ENCODE measurements around the gene LRRC1.

Gene LRRC1

DNA sequence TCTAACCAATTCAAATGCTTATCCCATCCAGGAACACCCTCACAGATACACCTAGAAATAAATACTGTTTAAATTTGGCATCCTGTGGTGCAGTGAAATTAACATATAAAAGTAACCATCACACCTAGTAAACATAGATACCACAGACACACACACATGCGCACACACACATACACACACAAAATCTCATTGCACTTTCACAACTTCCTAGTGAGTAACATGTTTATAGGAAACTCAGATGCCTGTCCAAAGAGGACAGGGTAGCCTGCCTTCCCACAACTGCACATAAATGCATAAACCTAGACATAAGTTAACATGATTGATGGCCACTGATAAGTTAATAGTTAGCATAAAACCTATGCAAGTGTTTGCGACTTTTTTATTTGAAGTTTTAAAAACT is 56.8 kb downstream of the LRRC1 start:
- H3K9ac ChIP-seq (ENCODE audit: low read depth, low read length) = no peak overlapping the region
- peaks cover 9% of the 10 kb centered on the region for H3K4me1 ChIP-seq (ENCODE audit: insufficient read depth, low read length)
- H3K4me2 ChIP-seq (ENCODE audit: insufficient read depth, low read length) = no peak overlapping the region
- H3K9me3 ChIP-seq (ENCODE audit: insufficient read depth, low read length, severe bottlenecking) = no peaks in the 10 kb centered on the region
- no peak overlapping the region for H2AFZ ChIP-seq (ENCODE audit: low read depth, low read length)
- TF ChIP-seq, protein P1, sequence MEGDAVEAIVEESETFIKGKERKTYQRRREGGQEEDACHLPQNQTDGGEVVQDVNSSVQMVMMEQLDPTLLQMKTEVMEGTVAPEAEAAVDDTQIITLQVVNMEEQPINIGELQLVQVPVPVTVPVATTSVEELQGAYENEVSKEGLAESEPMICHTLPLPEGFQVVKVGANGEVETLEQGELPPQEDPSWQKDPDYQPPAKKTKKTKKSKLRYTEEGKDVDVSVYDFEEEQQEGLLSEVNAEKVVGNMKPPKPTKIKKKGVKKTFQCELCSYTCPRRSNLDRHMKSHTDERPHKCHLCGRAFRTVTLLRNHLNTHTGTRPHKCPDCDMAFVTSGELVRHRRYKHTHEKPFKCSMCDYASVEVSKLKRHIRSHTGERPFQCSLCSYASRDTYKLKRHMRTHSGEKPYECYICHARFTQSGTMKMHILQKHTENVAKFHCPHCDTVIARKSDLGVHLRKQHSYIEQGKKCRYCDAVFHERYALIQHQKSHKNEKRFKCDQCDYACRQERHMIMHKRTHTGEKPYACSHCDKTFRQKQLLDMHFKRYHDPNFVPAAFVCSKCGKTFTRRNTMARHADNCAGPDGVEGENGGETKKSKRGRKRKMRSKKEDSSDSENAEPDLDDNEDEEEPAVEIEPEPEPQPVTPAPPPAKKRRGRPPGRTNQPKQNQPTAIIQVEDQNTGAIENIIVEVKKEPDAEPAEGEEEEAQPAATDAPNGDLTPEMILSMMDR (IDR thresholded peaks at IDR 0.05; ENCODE audit: borderline replicate concordance, extremely low read depth, low read length, poor library complexity, severe bottlenecking) = no peak
- TF ChIP-seq EZH2 (IDR thresholded peaks at IDR 0.05; ENCODE audit: borderline replicate concordance, low read depth, low read length, severe bottlenecking) = no peak
- H3K27me3 ChIP-seq (ENCODE audit: insufficient read depth, low read length, poor library complexity) = no peaks in the 10 kb centered on the region
- DNase-seq (no peak), ATAC-seq (ENCODE audit: insufficient read depth, low read depth) (no peak)
- peaks cover 88% of the 10 kb centered on the region for H3K79me2 ChIP-seq (ENCODE audit: insufficient read depth, low read length)
- H4K20me1 ChIP-seq (ENCODE audit: insufficient read depth, low read length) = peaks cover 3% of the 10 kb centered on the region; the same call in 1 of the 2 replicates
- peaks cover 15% of the 10 kb centered on the region for H3K36me3 ChIP-seq (ENCODE audit: insufficient read depth, low read length)
- H3K27ac ChIP-seq (ENCODE audit: low read length) = no peak overlapping the region
- H3K4me3 ChIP-seq (ENCODE audit: low read depth in 1 of 2, low read length in 2 of 2) = no peak overlapping the region

DNA sequence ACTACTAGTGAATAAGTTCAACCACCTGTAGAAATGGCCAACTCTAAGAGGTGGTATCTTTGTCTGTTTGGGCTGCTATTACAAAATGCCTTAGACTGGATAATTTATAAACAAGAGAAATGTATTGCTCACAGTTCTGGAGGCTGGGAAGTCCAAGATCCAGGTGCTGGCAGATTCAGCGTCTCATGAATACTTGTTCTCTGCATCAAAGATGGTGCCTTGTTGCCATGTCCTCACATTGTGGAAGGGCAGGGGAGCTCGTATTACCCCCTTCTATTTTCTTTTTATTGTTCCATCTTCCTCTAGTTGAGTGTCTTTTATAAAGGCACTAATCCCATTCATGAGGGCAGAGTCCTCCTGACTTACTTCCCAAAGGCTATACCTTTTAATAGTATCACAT is 58.0 kb downstream of the LRRC1 start:
- Histone ChIP-seq H2AFZ (ENCODE audit: low read depth, low read length) (no peak overlapping the region), H3K79me2 (ENCODE audit: insufficient read depth, low read length) (peaks cover 88% of the 10 kb centered on the region), H3K4me3 (ENCODE audit: low read depth in 1 of 2, low read length in 2 of 2) (no peak overlapping the region), H3K9ac (ENCODE audit: low read depth, low read length) (no peak overlapping the region), H3K4me2 (ENCODE audit: insufficient read depth, low read length) (no peak overlapping the region), H3K36me3 (ENCODE audit: insufficient read depth, low read length) (peaks cover 9% of the 10 kb centered on the region; the same call in 1 of the 2 replicates), H4K20me1 (ENCODE audit: insufficient read depth, low read length) (peaks cover 3% of the 10 kb centered on the region; the same call in 1 of the 2 replicates), H3K27me3 (ENCODE audit: insufficient read depth, low read length, poor library complexity) (no peaks in the 10 kb centered on the region), H3K4me1 (ENCODE audit: insufficient read depth, low read length) (no peaks in the 10 kb centered on the region), H3K9me3 (ENCODE audit: insufficient read depth, low read length, severe bottlenecking) (no peaks in the 10 kb centered on the region), H3K27ac (ENCODE audit: low read length) (no peak overlapping the region)
- no peak for DNase-seq
- TF ChIP-seq, protein P1 (IDR thresholded peaks at IDR 0.05; ENCODE audit: borderline replicate concordance, extremely low read depth, low read length, poor library complexity, severe bottlenecking) = no peak
- TF ChIP-seq EZH2 (IDR thresholded peaks at IDR 0.05; ENCODE audit: borderline replicate concordance, low read depth, low read length, severe bottlenecking) = no peak
- ATAC-seq (ENCODE audit: insufficient read depth, low read depth) = no peak

DNA sequence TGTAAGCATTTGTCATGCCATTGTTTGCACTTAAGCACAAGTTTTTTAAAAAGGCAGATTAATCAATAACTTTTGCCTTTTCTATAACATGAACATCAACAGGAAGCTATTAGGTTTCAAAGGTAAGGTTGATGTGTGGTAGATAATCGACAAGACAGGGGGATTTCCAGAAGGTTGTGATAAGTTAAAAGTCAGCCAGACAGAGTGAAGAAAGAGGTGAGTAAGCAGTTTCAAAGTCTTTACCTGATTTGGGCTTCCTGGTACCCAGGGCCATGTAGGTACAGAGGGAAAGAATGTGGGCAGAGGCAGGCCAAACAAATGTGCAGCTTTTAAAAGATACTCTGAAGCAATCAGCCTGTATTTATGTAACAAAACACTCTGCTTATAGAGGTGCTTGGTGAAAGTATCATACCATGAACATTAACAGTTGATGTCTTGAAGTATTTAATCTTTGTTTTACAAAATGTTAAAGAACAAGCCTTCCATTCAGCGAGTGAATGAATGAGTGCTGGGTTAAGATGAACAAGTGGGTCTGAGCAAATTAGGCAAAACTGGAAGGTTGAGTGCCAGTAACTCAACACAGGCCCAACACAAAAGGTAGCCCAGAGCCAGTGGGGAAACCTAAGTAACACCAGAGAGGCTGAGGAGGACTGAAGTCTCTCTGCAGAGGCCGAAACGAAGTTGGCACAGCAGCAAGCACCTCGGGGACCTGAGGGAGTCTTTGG is 60.2 kb downstream of the LRRC1 start:
- DNase-seq (no peak), ATAC-seq (ENCODE audit: insufficient read depth, low read depth) (no peak)
- H3K36me3 ChIP-seq (ENCODE audit: insufficient read depth, low read length) = peaks cover 6% of the 10 kb centered on the region; the same call in 1 of the 2 replicates
- H2AFZ ChIP-seq (ENCODE audit: low read depth, low read length) = no peak overlapping the region
- peaks cover 86% of the 10 kb centered on the region for H3K79me2 ChIP-seq (ENCODE audit: insufficient read depth, low read length)
- H3K27ac ChIP-seq (ENCODE audit: low read length) = no peak overlapping the region
- H3K9me3 ChIP-seq (ENCODE audit: insufficient read depth, low read length, severe bottlenecking) = no peaks in the 10 kb centered on the region
- no peak for TF ChIP-seq EZH2 (IDR thresholded peaks at IDR 0.05; ENCODE audit: borderline replicate concordance, low read depth, low read length, severe bottlenecking)
- TF ChIP-seq, protein P1 (IDR thresholded peaks at IDR 0.05; ENCODE audit: borderline replicate concordance, extremely low read depth, low read length, poor library complexity, severe bottlenecking) = no peak
- peaks cover 3% of the 10 kb centered on the region; the same call in 1 of the 2 replicates for H4K20me1 ChIP-seq (ENCODE audit: insufficient read depth, low read length)
- no peaks in the 10 kb centered on the region for H3K4me1 ChIP-seq (ENCODE audit: insufficient read depth, low read length)
- no peak overlapping the region for H3K4me2 ChIP-seq (ENCODE audit: insufficient read depth, low read length)
- H3K4me3 ChIP-seq (ENCODE audit: low read depth in 1 of 2, low read length in 2 of 2) = no peak overlapping the region
- no peaks in the 10 kb centered on the region for H3K27me3 ChIP-seq (ENCODE audit: insufficient read depth, low read length, poor library complexity)
- no peak overlapping the region for H3K9ac ChIP-seq (ENCODE audit: low read depth, low read length)

All from DND-41 (cell line).